NCI-H2227 treated with DMSO at 0.1 percent for 48 hours (cell line): ENCODE results near the gene KRT20.
"Not testable (repeated sequence)": the region's sequence is repeated elsewhere in the genome, so short reads cannot be mapped to it uniquely, and the experiment has no call there.

ENCODE experiments used
- DNase-seq: peaks from one replicate; lab custom pipeline; 2025; lab: John Stamatoyannopoulos, UW

The KRT20 gene

GRCh38 chr17:40884708-40885512 lies at the start of gene KRT20:
TSS of gene KRT20 (minus strand) at chr17:40885242. CDS start at chr17:40885185, 57 bp downstream.
- DNase-seq = no peak

DNA sequence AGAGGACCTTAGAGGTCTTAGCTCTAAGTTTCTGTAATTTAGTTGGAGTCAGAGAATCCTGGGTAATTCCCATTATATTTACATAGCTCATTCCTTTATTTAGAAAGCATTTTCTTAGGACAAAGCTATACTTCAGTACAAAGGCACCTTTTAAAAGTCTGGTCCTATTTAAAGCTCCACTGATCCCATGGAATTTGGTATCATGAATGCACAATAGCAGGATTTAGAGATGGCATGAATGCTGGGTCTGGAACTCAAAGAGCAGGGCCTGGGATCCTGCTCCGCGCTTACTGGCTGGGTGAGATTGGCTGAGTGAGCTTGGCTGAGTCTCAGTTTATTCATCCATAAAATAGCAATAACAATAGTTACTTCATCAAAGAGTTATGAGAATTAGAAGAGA lies 47.6 kb upstream of the KRT20 start:
- DNase-seq = no peak

GRCh38 chr17:40931311-40931710 lies 46.3 kb upstream of the KRT20 start:
- DNase-seq = no peak

DNA sequence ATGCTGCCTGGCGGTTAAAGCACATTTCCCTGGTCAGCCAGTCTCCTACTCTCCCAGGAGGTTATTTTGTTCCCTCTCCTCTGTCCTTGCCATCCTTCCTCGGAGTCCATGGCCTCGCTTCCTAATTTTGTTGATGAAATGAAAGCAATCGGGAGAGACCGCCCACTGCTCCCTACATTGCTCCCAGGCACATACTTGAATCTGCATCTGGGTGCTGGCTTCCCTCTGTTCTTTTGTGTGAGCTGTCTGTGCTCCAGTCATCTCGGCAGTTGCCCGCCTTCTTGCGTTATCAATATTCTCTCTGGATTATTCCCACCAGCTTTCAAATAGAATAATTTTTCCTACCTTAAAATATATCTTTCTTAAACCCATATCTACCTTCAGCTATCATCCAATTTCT lies 41.3 kb upstream of the KRT20 start:
- no peak for DNase-seq

- no peak for DNase-seq
Observed at GRCh38 chr17:40922239-40922638, 37.2 kb upstream of the KRT20 start.

- no peak for DNase-seq
Observed at GRCh38 chr17:40921026-40921425, 36.0 kb upstream of the KRT20 start.

- DNase-seq = not testable (repeated sequence)
Observed at GRCh38 chr17:40917116-40917515, 32.1 kb upstream of the KRT20 start.

DNA sequence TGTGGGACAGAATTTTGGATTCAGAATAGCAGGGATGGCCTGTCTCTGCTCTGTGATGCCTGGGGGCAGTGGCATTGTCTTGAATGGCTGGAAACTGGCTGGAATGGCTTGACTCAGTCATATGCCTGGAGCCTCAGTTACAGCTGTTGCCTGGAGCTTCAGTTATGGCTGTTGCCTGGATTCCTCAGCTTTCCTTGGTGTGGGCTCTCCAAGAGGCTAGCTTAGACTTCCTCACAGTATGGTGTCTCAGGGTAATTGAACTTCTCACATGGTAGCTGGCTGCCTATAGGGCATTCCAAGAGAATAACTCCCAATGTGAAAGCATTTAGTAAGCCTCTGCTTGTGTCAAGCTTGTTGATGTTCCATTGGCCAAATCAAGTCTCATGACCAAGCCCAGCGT lies 31.3 kb upstream of the KRT20 start:
- no peak for DNase-seq

- DNase-seq = no peak
Observed at GRCh38 chr17:40915721-40916256, 30.7 kb upstream of the KRT20 start.

- DNase-seq = no peak
Observed at GRCh38 chr17:40915199-40915661, 30.2 kb upstream of the KRT20 start.

- DNase-seq = no peak
Observed at GRCh38 chr17:40914075-40914855, 29.2 kb upstream of the KRT20 start.

DNA sequence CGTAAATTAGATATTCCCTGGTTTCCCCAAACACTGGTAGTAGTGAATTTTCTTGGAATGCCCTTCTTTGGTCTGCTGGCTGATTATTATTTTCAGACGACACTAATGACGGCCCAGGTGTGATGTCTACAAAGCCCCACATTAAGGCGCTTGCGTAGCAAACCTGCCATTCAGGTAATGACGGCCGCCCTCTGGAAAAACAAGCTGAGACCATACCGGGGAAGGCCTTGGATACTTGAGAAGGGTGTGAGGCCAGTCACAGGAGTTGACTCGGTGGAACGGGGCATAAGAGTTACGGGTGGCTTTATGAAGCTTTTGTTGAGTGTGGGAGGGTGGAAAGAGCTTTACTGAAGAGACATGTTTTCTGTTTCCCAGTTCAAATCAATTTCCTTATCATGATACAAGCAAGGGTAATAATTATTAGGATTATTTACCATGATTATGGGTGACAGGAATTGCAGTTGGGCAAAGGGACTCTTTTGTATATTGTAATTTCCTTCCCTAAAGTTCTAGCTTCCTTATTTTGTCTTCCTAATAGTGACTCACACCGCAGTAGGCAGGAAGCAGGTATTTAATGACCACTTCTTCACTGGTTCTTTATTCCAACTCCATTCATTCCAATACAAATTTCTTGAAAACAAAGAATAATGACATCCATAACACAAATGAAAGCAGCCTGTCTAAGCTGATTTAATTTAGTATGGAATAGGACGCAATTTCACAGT lies 27.6 kb upstream of the KRT20 start:
- DNase-seq = no peak

DNA sequence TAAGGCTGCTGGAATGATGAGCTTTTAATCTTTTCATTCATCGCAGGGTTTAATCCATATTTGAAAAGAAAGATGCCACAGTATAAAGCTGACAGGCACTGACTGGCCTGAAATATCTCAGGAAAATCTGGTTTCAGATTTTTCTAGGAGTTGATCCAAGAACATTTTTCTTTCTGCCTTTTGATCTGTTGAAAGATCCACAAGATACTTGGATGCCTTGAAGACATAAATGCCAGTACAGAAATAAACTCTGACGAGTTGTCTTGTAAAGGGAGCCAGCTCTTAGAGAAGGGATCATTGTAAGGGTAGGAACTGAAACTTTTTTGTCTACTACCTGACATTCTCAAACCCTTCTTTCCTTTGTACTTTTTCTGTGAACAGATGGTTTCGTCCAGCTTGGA lies 25.4 kb upstream of the KRT20 start:
- no peak for DNase-seq

DNA sequence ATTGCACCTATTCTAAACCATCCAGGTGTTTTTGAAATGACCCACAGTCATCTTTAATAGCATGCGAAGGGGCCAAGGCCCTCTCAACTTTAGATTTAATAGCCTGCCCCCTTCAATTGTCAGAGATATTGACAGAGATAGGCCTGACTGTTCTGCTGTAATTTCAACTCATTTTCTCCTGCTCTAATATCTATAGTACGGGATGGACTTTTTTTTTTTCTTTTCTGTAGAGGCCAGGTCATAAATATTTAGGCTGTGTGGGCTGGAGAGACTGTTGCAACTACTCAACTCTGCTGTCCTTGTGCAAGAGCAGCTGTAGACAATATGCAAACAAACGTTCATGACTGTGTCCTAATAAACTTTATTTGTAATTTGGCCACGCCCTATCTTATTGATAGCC lies 24.7 kb upstream of the KRT20 start:
- no peak for DNase-seq

DNA sequence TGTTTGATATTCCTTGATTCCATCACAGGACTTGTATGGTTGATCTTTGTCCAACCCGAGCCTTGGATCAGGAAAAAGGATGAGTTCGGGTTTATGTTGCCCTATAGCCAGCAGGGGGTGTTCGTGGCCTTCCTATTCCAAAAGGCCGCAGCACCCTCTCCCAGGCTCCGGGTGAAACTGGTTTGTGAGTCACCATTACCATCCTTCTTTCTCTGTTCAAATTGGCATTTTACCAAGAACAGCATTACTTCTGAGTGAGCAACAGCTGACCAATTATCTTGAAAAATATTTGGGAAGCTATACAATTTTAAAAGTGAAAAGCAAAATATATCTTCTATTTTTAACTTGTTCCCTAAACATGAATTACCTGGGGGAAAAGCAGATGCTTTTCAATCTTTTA lies 24.3 kb upstream of the KRT20 start:
- peak; percentile 71 for DNase-seq

- no peak for DNase-seq
Observed at GRCh38 chr17:40906613-40907012, 21.6 kb upstream of the KRT20 start.

DNA sequence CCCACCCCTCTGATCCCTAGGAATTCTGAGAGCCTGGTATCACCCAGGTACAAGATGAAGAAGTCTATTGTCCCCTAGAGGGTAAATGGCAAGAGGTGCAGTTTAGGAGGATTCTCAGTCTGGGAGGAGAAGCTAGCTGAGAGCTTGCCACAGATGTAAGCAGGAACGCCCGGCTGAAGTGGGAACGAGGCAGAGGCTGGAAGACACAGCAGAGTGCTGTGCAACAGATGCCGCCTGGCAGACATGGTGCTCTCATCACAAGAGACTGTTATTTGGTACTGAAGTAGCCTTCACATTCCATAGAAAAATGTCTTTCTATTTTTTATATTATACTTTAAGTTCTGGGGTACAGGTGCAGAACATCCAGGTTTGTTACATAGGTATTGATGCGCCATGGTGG lies 20.3 kb upstream of the KRT20 start:
- DNase-seq = no peak

DNA sequence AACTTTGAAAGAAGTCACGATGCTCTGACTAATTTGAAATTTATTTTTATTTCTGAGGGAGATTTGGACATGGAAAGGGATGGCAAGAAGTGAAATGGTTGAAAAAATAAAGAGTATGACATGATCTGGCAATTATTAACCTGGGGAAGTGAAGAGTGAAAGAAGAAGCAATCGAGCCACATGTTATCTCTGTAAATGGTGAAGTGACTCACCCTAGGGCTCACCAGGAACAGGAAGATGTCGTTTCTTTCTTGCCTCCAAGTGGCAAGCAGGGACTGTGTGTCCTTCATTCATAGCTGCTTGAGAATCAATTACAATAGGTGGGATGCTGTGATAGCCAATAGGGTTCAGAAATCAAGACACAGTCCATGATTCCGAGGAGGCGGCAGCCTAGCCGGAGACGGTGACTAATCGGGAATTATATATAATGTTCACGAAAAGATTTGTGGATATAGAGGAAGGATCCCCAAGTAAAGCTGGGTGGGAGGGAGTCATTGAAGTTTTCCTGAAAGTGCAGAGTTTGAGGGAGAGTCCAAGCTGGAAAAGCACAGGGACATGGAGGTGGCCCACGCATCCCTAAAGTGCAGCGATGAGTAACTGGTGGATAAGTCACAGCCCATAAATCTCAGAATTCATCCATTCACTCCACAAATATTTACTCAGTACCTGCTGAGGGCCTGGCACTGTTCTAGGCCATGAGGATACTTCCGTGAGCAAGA lies 18.2 kb upstream of the KRT20 start:
- DNase-seq = no peak

- no peak for DNase-seq
Observed at GRCh38 chr17:40902498-40902897, 17.5 kb upstream of the KRT20 start.

- DNase-seq = no peak
Observed at GRCh38 chr17:40901981-40902474, 17.0 kb upstream of the KRT20 start.

DNA sequence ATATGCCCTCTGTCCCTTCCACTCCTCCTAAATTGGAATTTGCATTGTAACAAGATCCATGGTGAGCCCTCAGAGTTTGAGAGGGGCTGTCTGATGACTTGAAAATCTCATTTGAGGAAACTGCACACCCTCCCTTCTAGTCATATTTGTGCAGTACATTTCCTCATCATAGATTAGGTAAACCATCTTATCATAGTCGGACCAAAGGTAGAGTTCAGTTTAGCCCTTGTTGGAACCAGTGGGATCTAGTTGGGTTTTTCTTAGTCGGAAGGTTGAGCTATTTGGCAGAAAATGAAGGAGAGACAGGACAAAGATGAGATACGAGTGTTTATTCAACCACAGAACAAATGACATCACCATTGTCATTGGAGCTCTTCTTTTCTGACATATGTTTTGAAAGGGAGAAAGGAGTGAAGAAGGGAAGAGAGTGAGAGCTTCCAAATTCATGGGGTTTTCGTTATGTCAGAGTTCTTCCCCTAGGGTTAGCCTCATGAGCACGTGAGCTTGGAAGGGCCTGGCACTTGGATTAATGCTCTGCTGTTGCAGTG lies 15.8 kb upstream of the KRT20 start:
- DNase-seq = no peak
